Measurements from ENCODE around the gene CYBB. TPM values are rescaled to one million over a fixed set of nuclear protein-coding genes. Genes with fewer than 3 reads are reported as not detected.

CYBB gene
- 10 to 100 TPM in 1 of 2 donors, 1 to 10 TPM in 1; 4.4 to 19.7 TPM for total RNA-seq

DNA sequence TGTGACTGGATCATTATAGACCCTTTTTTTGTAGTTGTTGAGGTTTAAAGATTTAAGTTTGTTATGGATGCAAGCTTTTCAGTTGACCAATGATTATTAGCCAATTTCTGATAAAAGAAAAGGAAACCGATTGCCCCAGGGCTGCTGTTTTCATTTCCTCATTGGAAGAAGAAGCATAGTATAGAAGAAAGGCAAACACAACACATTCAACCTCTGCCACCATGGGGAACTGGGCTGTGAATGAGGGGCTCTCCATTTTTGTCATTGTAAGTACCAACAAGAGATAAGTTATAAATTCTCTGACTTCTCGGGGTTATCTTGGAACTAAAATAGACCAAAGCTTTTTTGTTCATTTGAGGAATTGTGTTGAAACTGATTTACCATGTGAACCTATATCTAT, at the start of gene CYBB:
TSS of gene CYBB (plus strand) at position 203 of the 400 bp plus-strand sequence. CDS start at position 222, 19 bp downstream.
- Histone ChIP-seq H3K9me3 (no peaks in the 10 kb centered on the region), H3K36me3 (no peaks in the 10 kb centered on the region), H3K27ac (no peak within 1 kb of the TSS), H3K4me3 (no peak within 1 kb of the TSS), H3K4me1 (no peaks in the 10 kb centered on the region), H3K27me3 (no peaks in the 10 kb centered on the region)
- DNase-seq (ENCODE audit: low spot score) = no peak
- TF ChIP-seq, protein P1, sequence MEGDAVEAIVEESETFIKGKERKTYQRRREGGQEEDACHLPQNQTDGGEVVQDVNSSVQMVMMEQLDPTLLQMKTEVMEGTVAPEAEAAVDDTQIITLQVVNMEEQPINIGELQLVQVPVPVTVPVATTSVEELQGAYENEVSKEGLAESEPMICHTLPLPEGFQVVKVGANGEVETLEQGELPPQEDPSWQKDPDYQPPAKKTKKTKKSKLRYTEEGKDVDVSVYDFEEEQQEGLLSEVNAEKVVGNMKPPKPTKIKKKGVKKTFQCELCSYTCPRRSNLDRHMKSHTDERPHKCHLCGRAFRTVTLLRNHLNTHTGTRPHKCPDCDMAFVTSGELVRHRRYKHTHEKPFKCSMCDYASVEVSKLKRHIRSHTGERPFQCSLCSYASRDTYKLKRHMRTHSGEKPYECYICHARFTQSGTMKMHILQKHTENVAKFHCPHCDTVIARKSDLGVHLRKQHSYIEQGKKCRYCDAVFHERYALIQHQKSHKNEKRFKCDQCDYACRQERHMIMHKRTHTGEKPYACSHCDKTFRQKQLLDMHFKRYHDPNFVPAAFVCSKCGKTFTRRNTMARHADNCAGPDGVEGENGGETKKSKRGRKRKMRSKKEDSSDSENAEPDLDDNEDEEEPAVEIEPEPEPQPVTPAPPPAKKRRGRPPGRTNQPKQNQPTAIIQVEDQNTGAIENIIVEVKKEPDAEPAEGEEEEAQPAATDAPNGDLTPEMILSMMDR (IDR thresholded peaks at IDR 0.05) = no peak

DNA sequence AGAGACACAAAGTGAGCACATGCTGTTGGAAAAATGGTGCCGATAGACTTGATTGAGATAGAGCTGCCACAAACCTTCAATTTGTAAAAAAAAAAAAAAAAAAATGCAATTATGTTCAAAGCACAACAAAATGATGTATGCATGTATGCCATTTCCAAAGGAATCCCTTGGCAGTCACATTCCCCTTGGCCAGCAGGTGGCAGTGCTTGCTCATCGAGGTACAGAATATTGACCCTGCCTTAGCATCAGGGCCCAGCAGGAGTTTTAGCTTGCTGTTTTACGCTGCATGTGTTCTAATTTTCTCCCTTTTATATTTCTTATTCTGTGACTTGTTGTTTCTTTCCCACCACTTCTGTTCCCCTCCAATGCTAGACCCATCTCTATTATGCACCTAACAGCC, 34.5 kb upstream of the CYBB start:
- TF ChIP-seq, protein P1 (IDR thresholded peaks at IDR 0.05) = peak; percentile 57 to 81
- DNase-seq (ENCODE audit: low spot score) = peak; percentile 74
- no peaks in the 10 kb centered on the region for H3K4me1 ChIP-seq
- H3K9me3 ChIP-seq = no peaks in the 10 kb centered on the region
- H3K27ac ChIP-seq = no peak overlapping the region
- H3K27me3 ChIP-seq = no peaks in the 10 kb centered on the region
- no peak overlapping the region for H3K4me3 ChIP-seq
- no peaks in the 10 kb centered on the region for H3K36me3 ChIP-seq

DNA sequence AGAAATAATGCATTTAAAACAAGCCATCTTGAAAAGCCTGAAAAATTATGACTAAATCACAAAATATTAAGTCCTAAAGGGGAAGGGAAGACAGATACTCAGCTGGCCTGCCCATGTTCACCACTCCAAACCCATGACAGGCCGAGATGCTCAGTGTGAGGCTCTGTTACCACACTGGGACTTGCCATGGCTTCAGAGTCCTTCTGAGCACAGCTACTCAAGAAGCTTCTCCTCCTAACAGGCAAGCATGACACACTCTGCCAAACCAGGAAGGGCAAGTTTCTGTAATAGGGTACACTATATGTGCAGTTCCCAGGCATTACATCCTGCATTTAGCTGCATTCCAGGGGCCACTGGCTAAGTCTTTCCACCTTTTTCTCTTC, 34.0 kb upstream of the CYBB start:
- Histone ChIP-seq H3K4me1 (no peaks in the 10 kb centered on the region), H3K27ac (no peak overlapping the region), H3K36me3 (no peaks in the 10 kb centered on the region), H3K9me3 (no peaks in the 10 kb centered on the region), H3K27me3 (no peaks in the 10 kb centered on the region), H3K4me3 (no peak overlapping the region)
- TF ChIP-seq, protein P1 (IDR thresholded peaks at IDR 0.05) = no peak
- no peak for DNase-seq (ENCODE audit: low spot score)

DNA sequence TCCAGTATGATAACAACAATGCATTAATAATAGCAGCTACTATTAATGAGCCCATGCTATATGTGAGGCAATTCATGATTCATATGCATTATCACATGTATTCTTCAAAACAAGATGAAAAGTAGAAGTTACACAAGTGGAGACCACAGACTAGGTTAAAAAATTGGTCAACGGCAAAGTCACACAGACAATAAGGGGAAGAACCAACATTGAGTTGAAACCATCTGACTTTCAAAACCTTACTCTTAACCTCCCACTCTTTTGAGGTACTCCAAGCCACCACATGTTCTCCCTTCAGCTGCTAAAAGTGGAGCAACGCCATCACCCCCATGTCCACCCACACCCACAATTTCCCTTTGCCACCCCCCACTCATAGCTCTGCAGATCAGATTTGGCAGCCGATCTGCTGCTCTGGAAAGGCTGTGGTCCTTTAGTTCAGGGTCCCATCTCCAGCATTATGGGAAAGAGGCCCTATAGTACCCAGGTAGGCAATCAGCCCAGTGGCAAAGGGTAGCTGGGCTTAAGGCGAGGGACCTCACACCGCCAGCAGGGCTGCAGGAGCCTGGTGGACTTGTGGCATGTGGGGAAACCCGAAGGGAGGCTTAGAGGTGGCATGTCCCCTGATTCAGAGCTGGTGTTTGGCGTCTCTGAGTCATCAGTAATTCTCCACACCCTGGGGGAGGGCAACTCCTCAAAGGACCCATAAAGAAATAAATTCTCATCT, 33.5 kb upstream of the CYBB start:
- no peak overlapping the region for H3K4me3 ChIP-seq
- H3K27ac ChIP-seq = no peak overlapping the region
- no peak for DNase-seq (ENCODE audit: low spot score)
- no peaks in the 10 kb centered on the region for H3K4me1 ChIP-seq
- H3K36me3 ChIP-seq = no peaks in the 10 kb centered on the region
- TF ChIP-seq, protein P1 (IDR thresholded peaks at IDR 0.05) = no peak
- no peaks in the 10 kb centered on the region for H3K27me3 ChIP-seq
- H3K9me3 ChIP-seq = no peaks in the 10 kb centered on the region

DNA sequence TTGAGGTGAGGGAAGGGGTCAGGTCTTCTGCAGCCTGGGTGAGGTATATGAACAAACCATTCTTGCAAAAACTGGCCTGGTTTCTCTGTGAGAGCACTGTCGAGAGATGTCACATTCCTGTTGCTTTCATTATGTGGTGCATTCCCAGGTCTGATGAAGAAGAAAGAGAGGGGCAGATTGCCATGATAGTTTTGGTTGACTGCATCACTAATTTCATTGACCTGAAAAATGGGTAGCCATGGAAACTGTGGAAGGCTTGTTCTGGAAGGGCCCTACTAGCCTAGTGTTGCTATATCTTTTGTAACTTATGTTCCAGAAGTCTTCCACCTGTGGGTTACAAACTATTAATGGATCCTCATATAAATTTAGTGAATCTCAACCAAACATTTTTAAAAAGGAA, 32.9 kb upstream of the CYBB start:
- Histone ChIP-seq H3K9me3 (no peaks in the 10 kb centered on the region), H3K27ac (no peak overlapping the region), H3K36me3 (no peaks in the 10 kb centered on the region), H3K4me1 (no peaks in the 10 kb centered on the region), H3K27me3 (no peaks in the 10 kb centered on the region), H3K4me3 (no peak overlapping the region)
- TF ChIP-seq, protein P1 (IDR thresholded peaks at IDR 0.05) = no peak
- DNase-seq (ENCODE audit: low spot score) = no peak

DNA sequence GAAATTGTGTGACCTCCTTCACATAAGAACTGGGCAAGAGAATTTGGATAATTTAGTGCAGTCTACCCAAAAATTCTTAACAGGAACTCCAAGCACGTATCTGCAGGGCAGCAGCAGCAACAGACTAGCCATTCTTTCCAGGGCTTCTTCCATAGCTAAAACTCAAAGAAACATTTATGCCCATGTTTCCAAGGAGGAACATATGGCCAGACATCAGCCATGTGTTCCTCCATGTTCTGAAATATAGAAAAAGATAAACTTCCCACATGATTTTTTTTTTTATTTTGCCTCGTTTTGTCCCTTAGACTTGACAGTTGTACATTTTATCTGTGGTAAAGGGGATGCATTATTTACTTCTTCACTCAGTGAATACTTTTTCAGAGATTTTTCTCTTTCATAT, 27.6 kb upstream of the CYBB start:
- Histone ChIP-seq H3K27me3 (no peaks in the 10 kb centered on the region), H3K4me3 (no peak overlapping the region), H3K9me3 (no peaks in the 10 kb centered on the region), H3K27ac (no peak overlapping the region), H3K36me3 (no peaks in the 10 kb centered on the region), H3K4me1 (no peaks in the 10 kb centered on the region)
- DNase-seq (ENCODE audit: low spot score) = no peak
- TF ChIP-seq, protein P1 (IDR thresholded peaks at IDR 0.05) = no peak
